Activated CD4-positive, alpha-beta memory T cell treated with anti-CD3 and anti-CD28 coated beads, Interleukin-2, amount 10 ng/mL, durations not matched to agents 7 days and 5 days (primary cell): Measurements from ENCODE around the gene SLC35B4. TPM values are rescaled to one million over a fixed set of nuclear protein-coding genes. Genes with fewer than 3 reads are reported as not detected.
A peak's percentile ranks its signal among the peaks of the same experiment; 100 is the strongest.

Experiments
- CTCF ChIA-PET: fragments of 350-600 bp; sonication (Branson Sonifier 250); formaldehyde crosslinking; loops from one replicate; lab custom pipeline; 2021; ENCODE audit warnings: antibody characterized with exemption, inconsistent platforms; lab: Charles Lee
- POLR2A ChIA-PET: fragments of 350-600 bp; sonication (Branson Sonifier 250); formaldehyde crosslinking; loops from one replicate; lab custom pipeline; 2021; ENCODE audit warnings: antibody characterized with exemption; lab: Charles Lee
- DNase-seq: peaks from one replicate; pipeline ENCODE4 v3.0.0-alpha.2; 2020
- H3K27ac Mint-ChIP-seq: one replicate; pipeline ENCODE4 v1.8.0; 2021; ENCODE audit warnings: mild to moderate bottlenecking, mixed read lengths
- H3K27me3 Mint-ChIP-seq: one replicate; pipeline ENCODE4 v1.8.0; 2021; ENCODE audit warnings: mixed read lengths
- H3K36me3 Mint-ChIP-seq: one replicate; pipeline ENCODE4 v1.8.0; 2021; ENCODE audit warnings: low read depth, mixed read lengths
- H3K4me1 Mint-ChIP-seq: one replicate; pipeline ENCODE4 v1.8.0; 2021; ENCODE audit warnings: mixed read lengths
- H3K4me3 Mint-ChIP-seq: one replicate; pipeline ENCODE4 v1.8.0; 2021; ENCODE audit warnings: mild to moderate bottlenecking, mixed read lengths
- H3K9me3 Mint-ChIP-seq: one replicate; pipeline ENCODE4 v1.8.0; 2021; ENCODE audit warnings: mixed read lengths
- total RNA-seq, 2 experiments: library from RNA; stranded (reverse); gene quantifications; one replicate each; pipeline ENCODE4 v1.2.3, GENCODE V29; 2021

SLC35B4 gene, protein sequence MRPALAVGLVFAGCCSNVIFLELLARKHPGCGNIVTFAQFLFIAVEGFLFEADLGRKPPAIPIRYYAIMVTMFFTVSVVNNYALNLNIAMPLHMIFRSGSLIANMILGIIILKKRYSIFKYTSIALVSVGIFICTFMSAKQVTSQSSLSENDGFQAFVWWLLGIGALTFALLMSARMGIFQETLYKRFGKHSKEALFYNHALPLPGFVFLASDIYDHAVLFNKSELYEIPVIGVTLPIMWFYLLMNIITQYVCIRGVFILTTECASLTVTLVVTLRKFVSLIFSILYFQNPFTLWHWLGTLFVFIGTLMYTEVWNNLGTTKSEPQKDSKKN
- total RNA-seq: 10 to 100 TPM; 12.6 to 15.2 TPM

DNA sequence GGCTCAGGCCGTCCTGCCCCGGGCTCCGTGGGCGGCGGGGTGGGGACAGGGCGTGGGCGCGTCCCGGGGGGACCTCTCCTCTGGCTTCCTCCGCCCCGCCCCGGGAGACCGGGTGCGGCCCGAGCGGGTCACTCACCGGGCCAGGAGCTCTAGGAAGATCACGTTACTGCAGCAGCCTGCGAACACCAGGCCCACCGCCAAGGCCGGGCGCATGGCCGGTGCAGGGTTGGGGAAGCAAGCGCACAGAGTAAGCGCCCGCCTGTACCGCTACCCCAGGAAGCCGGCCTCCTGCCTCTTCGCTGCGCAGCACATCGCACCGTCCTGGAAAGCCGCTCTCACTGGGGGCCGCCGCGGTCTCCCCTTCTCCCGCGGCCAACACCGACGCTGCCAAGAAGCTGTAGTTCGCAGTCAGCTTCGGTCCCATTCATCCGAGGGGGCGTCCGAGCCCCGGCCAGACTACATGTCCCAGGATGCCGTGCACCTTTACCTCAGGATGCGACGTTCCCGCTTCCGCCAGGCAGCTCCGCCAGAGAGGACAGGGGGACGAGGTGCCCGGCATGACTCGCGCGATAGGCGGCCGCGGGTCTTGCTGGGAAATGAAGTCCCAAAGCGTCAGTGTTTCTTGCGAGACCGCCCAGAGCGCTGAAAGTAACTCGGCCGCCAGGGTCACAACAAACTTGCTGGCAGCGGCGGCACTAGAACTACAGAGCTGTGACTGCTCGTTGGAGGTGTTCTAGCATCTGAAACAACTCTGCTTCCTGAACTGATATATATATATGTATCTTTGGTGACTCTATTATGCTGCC lies at the start of gene SLC35B4:
Gene SLC35B4, minus strand, starts transcription at position 392 of the 806 bp plus-strand sequence. Its CDS starts 179 bp downstream, at position 213.
- DNase-seq: peak; percentile 97
- CTCF ChIA-PET: interaction anchor here (0.6 to 1.5 kb wide), 13 partner anchors 10 to 1235 kb away, joined by 3 to 7 read pairs (median 4); partner anchors contain the start of genes AKR1B1, CHCHD3 and EXOC4

DNA sequence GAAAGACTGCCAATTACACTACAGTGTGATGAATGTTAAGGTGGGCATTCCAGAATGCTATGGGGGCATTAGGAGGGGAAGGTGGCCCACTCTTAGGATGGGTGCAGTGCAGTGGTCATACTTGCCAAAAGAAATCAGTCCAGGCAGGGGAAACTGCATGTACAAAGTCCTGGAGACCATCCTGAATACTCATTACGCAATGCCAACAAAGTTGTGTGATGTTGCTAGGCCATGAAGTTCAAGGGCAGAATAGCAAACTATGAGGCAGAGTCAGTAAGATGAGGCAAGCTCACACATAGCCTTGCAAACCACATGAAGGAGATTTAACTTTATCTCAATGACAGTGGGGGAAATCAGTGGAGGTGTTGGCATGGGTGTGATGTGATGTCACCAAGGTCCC lies 49.8 kb upstream of the SLC35B4 start:
- no peaks in the 10 kb centered on the region for H3K36me3 Mint-ChIP-seq
- no peaks in the 10 kb centered on the region for H3K4me1 Mint-ChIP-seq
- H3K4me3 Mint-ChIP-seq: no peak overlapping the region
- POLR2A ChIA-PET: no interaction called here
- no peak for DNase-seq
- H3K27ac Mint-ChIP-seq: no peak overlapping the region
- no peaks in the 10 kb centered on the region for H3K9me3 Mint-ChIP-seq
- CTCF ChIA-PET: interaction anchor here (0.9 kb wide), 1 partner anchor 9 kb away, joined by 4 read pairs; no protein-coding TSS in a partner anchor
- peaks cover 16% of the 10 kb centered on the region for H3K27me3 Mint-ChIP-seq

More for the DNA sequence above, at the start of gene SLC35B4:
- H3K9me3 Mint-ChIP-seq: no peaks in the 10 kb centered on the region
- peaks cover 5% of the 10 kb centered on the region for H3K27me3 Mint-ChIP-seq
- peaks cover 8% of the 10 kb centered on the region for H3K36me3 Mint-ChIP-seq
- H3K4me3 Mint-ChIP-seq: peak within 1 kb of the TSS; percentile 87
- peak within 1 kb of the TSS; percentile 75 for H3K27ac Mint-ChIP-seq
- peaks cover 21% of the 10 kb centered on the region for H3K4me1 Mint-ChIP-seq
- POLR2A ChIA-PET: interaction anchor here (1.0 to 1.9 kb wide), 6 partner anchors 9 to 1235 kb away, joined by 3 to 7 read pairs (median 5); partner anchors contain the start of genes AKR1B1 and CHCHD3

DNA sequence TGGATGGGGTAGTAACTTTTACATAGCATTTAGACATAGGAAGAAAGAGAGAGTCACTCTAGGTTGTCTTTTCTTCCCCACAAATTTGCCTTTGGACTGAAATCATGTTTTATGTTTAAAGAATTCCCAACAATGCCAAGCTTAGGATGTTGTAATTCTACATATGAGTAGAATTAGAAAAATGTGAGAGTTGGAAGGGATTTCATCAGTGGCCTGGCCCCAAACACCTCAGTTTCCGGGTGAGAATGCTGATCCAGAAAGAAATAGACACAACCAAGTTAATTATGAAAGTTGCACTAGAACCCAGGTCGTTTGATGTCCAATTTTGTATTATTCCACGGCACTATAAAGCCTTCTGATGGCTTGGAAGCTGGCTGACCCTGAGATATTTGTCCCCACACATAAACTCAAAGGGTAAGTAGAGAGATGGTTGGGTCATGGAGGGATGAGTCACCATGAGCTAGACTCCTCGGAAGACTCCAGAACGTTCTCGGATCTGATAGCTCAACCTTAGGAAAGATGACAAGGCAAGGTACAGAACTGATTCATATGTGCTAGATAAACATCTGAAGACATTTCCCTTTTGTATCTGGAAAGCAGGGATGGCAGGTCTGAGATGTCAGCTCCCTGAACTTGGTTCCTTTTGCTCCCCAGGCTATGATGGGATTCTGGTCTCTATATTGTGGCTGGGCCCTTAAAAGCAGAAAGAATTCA lies 48.8 kb upstream of the SLC35B4 start:
- no peaks in the 10 kb centered on the region for H3K4me1 Mint-ChIP-seq
- no peak for DNase-seq
- H3K27ac Mint-ChIP-seq: no peak overlapping the region
- peaks cover 16% of the 10 kb centered on the region for H3K27me3 Mint-ChIP-seq
- CTCF ChIA-PET: interaction anchor here (0.5 kb wide), 1 partner anchor 18 kb away, joined by 5 read pairs; no protein-coding TSS in a partner anchor
- H3K9me3 Mint-ChIP-seq: no peaks in the 10 kb centered on the region
- no peak overlapping the region for H3K4me3 Mint-ChIP-seq
- POLR2A ChIA-PET: no interaction called here
- no peaks in the 10 kb centered on the region for H3K36me3 Mint-ChIP-seq

DNA sequence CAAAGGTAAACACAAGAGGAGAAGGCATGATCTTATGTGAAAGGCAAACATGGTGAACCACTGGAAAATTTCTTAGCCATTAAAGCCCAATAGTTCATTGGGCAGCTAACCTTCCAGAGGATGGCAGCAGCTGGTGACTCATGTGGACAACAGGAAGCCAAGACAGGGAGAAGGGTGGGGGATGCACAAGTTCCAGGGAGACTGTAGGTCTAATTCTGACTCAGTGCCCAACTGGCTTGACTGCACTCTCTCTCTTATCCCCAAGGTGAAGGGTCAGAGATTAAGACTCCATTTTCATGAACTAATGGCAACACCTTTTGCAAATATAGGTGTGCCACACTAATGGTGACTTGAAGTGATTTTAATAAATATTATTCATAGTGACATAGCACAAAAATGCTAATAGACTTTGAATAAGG lies 47.9 kb upstream of the SLC35B4 start:
- ChIA-PET POLR2A (no interaction called here), CTCF (no interaction called here)
- H3K36me3 Mint-ChIP-seq: no peaks in the 10 kb centered on the region
- H3K27me3 Mint-ChIP-seq: peaks cover 11% of the 10 kb centered on the region
- H3K9me3 Mint-ChIP-seq: no peaks in the 10 kb centered on the region
- no peak overlapping the region for H3K27ac Mint-ChIP-seq
- DNase-seq: no peak
- H3K4me3 Mint-ChIP-seq: no peak overlapping the region
- no peaks in the 10 kb centered on the region for H3K4me1 Mint-ChIP-seq

DNA sequence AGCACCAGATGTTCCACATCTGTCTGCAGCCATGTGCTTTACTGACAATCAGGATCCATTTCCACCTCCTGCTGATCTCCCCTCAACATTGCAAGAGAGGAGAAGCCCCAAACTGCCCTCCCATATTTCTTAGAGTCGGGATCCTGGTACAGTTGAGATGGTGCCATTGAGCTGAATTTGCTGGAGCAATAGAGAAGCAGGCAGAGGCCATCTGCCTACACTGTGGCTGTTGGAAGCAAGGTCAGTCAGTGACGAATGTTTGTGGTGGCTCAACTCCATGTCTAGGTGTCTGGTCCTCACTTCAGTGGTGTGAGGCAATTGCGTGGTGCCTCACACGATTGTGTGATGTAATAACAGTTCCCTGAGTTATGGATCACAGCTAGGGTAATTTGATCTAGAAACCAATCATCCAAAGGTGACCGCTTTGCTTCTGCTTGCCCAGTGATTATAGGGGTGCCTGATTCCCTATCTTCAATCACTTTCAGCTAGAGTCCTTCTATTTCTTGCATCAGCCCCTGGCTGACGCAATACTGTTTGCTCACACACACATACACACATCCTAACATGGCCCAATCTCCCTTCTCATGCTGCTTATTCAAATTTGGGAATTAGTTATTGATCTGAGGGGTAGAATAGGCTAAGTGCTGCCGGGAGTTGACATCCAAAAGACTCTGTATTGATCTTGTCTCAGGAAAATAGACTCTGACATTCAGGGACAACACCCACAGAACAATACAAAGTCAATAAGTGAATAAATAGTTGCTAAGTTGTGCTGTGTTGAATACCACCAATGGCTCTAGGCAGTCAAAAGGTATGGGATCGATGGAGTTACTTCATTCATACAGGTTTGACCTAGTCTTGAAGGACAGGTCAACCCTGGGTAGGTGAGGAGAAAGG lies 46.1 kb upstream of the SLC35B4 start:
- Mint-ChIP-seq H3K4me1 (no peaks in the 10 kb centered on the region), H3K36me3 (no peaks in the 10 kb centered on the region), H3K9me3 (no peaks in the 10 kb centered on the region), H3K4me3 (no peak overlapping the region), H3K27ac (no peak overlapping the region), H3K27me3 (peaks cover 6% of the 10 kb centered on the region)
- ChIA-PET POLR2A (no interaction called here), CTCF (no interaction called here)
- no peak for DNase-seq

DNA sequence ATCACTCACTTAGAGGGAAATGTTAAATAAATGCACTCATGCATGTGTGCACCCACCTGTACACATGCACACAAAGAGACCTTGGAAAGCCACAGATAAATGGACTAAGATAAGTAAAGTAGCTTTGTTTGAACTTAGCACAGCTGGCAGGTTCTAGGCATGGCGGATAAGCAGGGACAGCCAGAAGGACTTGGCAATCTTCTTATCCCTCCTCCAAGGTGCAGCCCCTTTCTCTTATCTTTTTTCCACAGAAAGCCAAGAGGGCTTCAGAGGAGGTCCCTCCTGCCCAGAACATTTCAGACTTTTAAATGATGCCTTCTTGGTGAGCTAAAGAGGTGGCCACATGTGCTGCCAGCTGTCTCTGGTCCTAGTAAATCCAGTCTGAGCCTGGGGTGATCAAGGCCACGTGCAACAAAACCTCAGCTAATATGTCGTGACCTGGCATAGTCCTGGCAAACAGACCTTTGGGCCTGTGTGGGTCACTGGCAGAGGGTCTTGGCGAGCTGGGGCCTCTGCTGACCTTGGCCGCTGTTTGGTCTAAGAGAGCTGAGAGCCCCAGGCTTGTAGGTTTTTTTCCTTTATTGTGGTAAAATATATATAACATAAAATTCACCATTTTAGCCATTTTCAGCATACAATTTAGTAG lies 43.2 kb upstream of the SLC35B4 start:
- ChIA-PET CTCF (interaction anchor here (0.9 kb wide), 1 partner anchor 43 kb away, joined by 4 read pairs; the partner anchor contains the start of gene SLC35B4), POLR2A (no interaction called here)
- no peak for DNase-seq
- H3K4me3 Mint-ChIP-seq: no peak overlapping the region
- H3K9me3 Mint-ChIP-seq: no peaks in the 10 kb centered on the region
- H3K27ac Mint-ChIP-seq: no peak overlapping the region
- no peaks in the 10 kb centered on the region for H3K36me3 Mint-ChIP-seq
- H3K4me1 Mint-ChIP-seq: no peaks in the 10 kb centered on the region
- H3K27me3 Mint-ChIP-seq: peaks cover 2% of the 10 kb centered on the region

DNA sequence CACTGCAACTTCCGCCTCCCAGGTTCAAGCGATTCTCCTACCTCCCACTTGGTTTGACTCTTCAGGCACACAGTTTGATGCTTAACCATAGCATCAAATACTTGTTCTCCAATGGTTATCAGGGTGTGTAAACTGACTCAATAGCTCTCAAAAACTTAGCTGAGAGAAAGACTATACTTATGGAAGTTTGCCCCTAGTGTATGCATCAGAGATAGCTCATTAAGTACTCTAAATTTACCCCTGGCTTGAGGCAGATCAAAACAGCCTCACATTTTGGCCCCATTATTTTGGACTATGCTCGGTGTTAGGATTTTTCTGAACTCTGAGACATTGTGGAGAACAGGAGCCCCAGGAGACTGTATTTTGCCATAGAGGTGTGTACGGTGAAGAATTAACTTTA lies 40.8 kb upstream of the SLC35B4 start:
- Mint-ChIP-seq H3K4me1 (no peaks in the 10 kb centered on the region), H3K36me3 (no peaks in the 10 kb centered on the region), H3K9me3 (no peaks in the 10 kb centered on the region), H3K27ac (no peak overlapping the region), H3K27me3 (no peaks in the 10 kb centered on the region), H3K4me3 (no peak overlapping the region)
- DNase-seq: no peak
- ChIA-PET CTCF (interaction anchor here (0.6 to 1.6 kb wide), 12 partner anchors 10 to 779 kb away, joined by 3 to 7 read pairs (median 4); partner anchors contain the start of gene SLC35B4), POLR2A (interaction anchor here (0.7 kb wide), 1 partner anchor 335 kb away, joined by 3 read pairs; no protein-coding TSS in a partner anchor)

DNA sequence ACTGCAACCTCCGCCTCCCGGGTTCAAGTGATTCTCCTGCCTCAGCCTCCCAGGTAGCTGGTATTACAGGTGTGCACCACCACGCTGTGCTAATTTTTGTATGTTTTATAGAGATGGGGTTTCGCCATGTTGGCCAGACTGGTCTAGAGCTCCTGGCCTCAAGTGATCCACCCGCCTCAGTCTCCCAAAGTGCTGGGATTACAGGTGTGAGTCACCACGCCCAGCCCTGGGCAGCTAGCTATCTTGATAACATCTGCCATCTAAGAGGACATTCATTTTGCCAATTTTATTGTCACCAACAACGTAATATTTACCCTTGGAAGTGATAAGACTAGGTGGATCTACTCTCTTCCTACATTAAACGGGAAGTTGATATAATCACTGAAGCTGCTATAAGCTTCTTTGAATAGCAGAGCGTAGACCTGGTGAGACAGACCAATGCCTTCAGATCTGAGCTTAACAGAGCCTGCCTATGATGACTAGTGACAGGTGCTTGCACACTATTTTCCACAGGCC lies 39.7 kb upstream of the SLC35B4 start:
- Mint-ChIP-seq H3K4me1 (no peaks in the 10 kb centered on the region), H3K4me3 (no peak overlapping the region), H3K9me3 (no peaks in the 10 kb centered on the region), H3K27me3 (no peaks in the 10 kb centered on the region), H3K27ac (no peak overlapping the region), H3K36me3 (no peaks in the 10 kb centered on the region)
- ChIA-PET CTCF (interaction anchor here (0.7 to 1.6 kb wide), 6 partner anchors 11 to 108 kb away, joined by 3 to 9 read pairs (median 4); no protein-coding TSS in a partner anchor), POLR2A (no interaction called here)
- no peak for DNase-seq

DNA sequence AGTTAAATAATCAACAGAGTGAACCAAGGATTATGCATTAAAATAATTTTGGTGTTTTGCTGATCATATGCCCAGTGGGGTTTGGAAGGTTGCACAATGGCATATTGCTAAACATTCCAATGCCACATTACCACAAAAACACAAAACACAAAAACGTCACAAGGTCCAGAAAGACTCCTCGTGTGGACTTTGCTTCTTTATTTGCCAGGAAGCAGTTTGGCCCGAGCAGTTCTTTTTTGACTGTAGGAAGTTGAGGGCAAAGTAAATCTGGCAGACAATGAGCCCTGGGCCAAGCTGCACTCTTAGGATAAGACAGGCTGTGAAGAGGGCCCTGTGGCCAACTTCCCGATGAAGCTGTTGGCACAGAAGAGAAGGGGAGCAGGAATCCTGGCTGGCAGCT lies 39.2 kb upstream of the SLC35B4 start:
- no peak for DNase-seq
- Mint-ChIP-seq H3K27ac (no peak overlapping the region), H3K36me3 (no peaks in the 10 kb centered on the region), H3K9me3 (no peaks in the 10 kb centered on the region), H3K4me1 (no peaks in the 10 kb centered on the region), H3K27me3 (no peaks in the 10 kb centered on the region), H3K4me3 (no peak overlapping the region)
- ChIA-PET POLR2A (no interaction called here), CTCF (interaction anchor here (0.7 to 1.3 kb wide), 3 partner anchors 25 to 38 kb away, joined by 4 to 9 read pairs (median 4); no protein-coding TSS in a partner anchor)

DNA sequence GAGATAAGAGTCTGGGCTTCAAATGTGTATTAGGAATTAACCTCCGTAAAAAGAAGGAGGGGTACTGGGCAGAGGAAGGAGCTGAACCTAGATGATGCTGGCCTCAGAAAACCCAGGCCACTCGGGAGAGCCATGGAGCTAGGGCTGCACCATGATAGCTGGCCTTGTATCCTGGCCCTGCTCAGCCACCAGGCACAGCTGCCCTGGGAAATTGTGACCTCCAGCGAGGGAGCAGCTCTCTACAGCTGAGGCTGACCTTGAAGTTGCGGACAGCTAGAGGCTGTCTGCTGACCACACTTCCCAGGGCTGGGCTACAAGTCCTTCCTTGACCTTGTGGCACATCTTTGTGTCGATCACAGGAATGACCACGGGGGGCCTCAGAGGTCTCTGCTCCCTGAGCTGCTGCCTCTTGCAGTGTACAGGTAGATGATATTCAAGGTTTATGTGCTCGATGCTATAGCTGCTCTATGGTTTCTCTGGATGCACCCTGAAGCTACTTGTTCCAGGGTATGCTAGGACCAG lies 38.3 kb upstream of the SLC35B4 start:
- DNase-seq: no peak
- no peaks in the 10 kb centered on the region for H3K9me3 Mint-ChIP-seq
- no peaks in the 10 kb centered on the region for H3K4me1 Mint-ChIP-seq
- ChIA-PET POLR2A (no interaction called here), CTCF (interaction anchor here (1.6 kb wide), 1 partner anchor 38 kb away, joined by 3 read pairs; the partner anchor contains the start of gene SLC35B4)
- no peak overlapping the region for H3K4me3 Mint-ChIP-seq
- H3K36me3 Mint-ChIP-seq: no peaks in the 10 kb centered on the region
- no peak overlapping the region for H3K27ac Mint-ChIP-seq
- H3K27me3 Mint-ChIP-seq: no peaks in the 10 kb centered on the region

DNA sequence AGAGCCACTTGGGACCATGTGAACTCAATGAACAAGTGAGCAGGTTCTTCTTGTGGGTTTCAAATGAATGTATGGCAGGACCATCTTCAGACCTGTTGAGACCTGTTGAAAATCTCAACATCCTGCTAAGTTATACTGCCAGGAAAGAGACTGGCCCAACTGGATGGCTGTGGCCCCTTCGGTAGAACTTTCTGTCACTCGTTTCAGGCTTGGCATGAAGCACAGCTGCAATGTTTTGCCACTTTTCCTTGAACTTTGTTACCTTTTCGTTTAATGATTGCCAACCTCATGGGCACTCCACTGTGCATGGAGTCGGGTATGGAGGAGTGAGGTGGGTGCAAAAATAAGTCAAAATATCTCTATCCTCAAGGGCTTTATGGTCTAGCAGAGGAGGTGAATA lies 36.7 kb upstream of the SLC35B4 start:
- ChIA-PET POLR2A (no interaction called here), CTCF (no interaction called here)
- Mint-ChIP-seq H3K36me3 (no peaks in the 10 kb centered on the region), H3K4me1 (no peaks in the 10 kb centered on the region), H3K27me3 (no peaks in the 10 kb centered on the region), H3K4me3 (no peak overlapping the region), H3K9me3 (no peaks in the 10 kb centered on the region), H3K27ac (no peak overlapping the region)
- DNase-seq: no peak
